Activated CD4-positive, CD25-positive, alpha-beta regulatory T cell (primary cell): Measurements from ENCODE around the gene MICB.
"Not testable (repeated sequence)": the region's sequence is repeated elsewhere in the genome, so short reads cannot be mapped to it uniquely, and the experiment has no call there.

Experiments
- DNase-seq, 4 experiments: peaks; one replicate each; lab custom pipeline; 2025; lab: John Stamatoyannopoulos, UW

The MICB gene

DNA sequence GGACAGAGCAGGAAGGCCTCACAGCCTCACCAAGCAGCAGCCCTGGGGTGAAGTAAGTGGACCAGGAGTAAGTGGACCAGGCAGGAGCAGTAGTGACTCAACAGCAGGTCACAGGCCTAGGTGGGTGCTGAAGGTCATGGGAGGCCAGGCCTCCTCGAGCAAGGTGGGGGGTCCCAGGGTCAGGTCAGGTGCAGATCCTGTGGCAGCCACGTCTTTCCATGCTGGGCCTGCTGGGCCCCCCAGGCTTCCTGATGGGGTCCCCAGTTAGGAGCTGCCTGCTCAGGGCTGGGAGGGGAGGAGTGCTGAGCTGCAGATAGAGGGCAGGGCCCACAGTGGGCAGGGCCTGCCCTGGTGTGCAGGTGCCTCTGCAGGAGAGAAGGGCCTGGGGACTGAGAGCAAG, 11.1 kb downstream of the MICB start:
- DNase-seq: not testable (repeated sequence)

DNA sequence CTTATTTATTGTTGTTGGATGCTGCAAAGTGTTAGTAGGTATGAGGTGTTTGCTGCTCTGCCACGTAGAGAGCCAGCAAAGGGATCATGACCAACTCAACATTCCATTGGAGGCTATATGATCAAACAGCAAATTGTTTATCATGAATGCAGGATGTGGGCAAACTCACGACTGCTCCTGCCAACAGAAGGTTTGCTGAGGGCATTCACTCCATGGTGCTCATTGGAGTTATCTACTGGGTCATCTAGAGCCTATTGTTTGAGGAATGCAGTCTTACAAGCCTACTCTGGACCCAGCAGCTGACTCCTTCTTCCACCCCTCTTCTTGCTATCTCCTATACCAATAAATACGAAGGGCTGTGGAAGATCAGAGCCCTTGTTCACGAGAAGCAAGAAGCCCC, 12.1 kb downstream of the MICB start:
- no peak for DNase-seq

DNA sequence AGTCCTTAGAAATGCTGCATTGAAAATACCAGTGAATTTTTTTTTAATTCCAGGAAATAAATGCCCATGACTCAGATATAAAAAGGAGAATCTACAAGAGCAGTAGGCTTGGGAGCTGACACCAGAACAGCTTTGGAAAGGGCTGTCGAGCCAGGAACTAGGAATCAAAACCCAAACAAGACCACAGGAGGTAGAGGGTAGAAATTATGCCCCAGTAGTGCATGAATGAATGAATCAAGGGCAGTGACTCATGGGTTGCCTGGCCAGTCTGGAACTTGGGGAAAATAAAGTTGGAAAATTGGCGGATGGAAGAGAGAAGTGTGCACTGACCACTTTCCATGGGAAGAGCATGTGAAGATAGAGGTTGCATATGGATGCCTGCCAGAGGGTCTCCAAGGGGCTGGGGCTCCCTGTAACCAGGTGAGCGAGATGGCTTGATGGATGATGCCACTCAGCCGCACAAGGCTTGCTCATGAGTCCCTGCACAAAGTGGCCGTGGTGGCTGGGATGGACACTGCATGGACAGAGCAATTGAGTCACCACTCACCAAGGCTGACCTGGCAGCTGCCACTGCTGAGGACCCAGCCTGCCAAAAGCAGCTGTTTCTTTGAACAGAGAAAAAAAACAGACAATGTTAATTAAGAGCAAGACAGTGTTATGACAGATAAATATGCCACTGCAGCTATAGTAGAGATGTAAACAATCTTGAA, 15.7 kb downstream of the MICB start:
- no peak for DNase-seq

DNA sequence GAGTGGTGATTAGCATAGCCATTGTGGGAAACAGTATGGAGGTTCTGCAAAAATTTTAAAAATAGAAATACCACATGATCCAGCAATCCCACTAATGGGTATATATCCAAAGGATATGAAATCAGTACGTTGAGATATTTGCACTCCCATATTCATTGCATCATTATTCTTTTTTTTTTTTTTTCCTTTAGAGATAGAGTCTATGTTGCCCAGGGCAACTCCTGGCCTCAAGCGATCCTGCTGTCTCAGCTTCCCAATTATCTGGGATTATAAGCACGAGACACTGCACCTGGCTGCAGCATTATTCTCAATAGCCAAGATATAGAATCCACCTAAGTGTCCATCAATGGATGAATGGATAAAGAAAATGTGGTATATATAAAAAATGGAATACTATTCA, 23.9 kb downstream of the MICB start:
- no peak for DNase-seq

DNA sequence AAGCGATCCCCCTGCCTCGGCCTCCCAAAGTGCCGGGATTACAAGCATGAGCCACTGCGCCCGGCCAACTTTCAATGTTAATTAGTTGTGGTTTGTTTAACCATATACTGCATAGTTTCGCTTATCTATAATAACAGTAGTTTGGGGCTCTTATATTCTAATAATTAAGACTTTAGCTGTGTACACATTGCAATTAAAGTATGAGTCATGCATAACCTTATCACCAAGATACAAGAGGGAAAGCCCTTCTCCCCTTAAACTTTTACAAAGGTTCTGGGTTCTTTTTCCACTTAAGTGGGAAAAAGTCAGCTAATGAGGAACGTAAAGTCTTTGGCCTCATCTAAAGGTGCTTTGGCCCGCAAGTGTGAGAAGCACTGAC, 27.6 kb downstream of the MICB start:
- DNase-seq: no peak

DNA sequence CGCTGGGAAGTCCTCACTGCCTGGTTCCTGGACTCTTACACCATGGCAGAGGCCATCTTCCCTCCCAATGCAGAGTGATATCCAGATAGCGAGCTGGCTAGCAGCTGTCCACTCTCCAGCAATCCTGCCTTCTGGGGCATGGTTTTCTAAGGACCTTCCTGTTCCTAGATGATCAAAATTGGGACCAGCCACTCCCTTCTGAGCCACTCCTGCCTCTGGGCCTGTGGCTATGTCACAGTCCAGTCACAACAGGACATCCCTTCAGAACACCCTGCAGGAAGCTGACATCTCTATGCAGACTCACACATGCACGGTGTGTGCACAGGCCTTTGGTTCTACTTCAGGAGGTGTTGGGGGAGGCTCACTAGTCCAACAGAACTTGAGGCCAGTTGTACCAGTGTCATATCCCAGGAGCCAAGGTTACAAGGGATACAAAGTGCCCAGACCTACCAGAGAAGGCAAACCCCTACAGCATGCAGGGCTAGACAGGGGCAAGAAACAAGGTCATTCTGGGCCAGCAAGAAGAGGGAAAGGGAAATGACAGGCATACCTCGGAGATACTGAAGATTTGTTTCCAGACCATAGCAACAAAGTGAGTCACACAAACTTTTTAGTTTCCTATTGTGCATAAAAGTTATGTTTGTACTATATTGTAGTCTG, 28.1 kb downstream of the MICB start:
- no peak for DNase-seq

DNA sequence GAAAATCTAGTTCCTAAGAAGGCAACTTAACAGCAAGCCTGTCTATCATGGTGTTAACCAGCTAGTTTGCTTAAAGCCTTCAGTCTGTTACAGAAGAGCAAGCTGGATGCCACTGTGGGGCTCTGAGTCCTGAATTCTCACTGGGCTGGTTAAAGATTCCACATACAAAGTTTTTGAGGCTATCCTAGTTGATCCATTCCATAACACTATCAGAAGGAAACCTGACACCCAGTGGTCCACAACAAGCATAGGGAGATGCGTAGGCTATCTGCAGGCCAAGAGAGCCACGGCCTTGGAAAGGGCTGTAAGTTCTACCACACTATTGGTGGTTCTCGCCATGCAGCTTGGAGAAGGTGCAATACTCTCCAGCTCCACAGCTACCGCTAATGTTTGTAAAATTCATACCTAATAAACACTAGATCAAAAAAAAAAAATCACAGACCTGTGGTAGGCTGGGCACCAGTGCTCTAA, 30.4 kb downstream of the MICB start:
- no peak for DNase-seq

DNA sequence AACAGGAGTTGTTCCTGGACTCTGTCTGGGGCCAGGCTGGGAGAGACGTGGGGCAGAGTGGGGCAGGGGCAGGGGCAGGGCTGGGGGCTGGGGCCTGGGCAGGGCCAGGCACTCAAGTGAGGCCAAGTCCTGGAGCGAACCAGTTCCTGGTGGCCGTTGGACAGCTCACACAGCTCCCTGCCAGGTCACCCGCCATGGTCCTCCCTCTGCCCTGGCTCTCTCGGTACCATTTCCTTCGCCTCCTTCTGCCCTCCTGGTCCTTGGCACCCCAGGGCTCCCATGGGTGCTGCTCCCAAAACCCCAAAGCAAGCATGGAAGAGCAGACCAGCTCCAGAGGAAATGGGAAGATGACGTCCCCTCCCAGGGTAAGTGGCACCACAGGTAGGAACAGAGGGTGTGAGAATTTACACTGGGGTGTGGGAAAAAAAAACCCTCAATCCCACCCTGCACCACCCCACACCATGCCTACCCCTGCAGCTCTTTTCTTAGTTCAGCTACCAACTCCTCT, 30.9 kb downstream of the MICB start, which contains the start of gene MCCD1:
TSS of gene MCCD1 (plus strand) at position 142 of the 508 bp plus-strand sequence. CDS start at position 195, 53 bp downstream.
- DNase-seq: no peak

DNA sequence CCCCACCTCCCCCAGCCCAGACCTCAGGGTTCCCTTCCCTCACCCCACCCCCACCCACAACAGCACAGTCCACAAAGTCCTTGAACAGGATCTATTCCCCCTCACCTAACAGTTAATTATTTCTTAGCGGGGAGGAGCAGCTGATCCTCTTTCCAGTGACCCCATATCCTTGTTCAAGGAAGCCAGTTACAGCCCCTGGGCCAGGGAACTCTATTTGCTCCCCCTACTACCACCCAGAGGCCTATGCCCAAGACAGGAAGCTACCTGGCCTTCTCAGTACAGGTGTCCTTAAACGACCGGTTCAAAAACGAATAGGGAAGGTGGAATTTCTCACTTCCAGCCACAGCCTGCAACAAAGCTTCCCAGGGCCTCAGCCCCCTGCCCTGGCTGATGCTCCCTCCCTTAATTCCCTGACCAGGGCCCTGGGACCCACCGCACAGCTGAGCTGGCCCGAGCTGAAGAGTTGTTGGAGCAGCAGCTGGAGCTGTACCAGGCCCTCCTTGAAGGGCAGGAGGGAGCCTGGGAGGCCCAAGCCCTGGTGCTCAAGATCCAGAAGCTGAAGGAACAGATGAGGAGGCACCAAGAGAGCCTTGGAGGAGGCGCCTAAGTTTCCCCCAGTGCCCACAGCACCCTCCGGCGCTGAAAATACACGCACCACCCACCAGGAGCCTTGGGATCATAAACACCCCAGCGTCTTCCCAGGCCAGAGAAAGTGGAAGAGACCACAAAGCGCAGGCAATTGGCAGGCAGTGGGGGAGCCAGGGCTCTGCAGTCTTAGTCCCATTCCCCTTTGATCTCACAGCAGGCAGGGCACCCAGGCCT, 31.6 kb downstream of the MICB start:
- no peak for DNase-seq

DNA sequence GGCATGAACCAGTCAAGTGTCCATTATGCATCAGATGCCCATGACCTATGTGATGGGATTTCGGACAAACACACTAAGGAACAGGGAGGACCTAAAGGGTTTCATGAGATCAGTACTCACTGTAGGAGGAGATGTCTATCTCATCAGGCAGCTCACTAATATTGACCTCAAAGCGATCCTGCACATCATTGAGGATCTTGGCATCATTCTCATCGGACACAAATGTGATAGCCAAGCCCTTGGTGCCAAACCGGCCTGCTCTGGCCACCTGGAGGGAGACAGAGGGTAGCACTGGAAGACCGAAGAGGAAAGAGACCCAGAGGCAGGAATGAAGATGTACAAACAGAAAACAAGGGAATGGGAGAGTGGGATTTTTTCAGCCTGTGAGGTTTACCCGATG, 32.7 kb downstream of the MICB start:
- no peak for DNase-seq

DNA sequence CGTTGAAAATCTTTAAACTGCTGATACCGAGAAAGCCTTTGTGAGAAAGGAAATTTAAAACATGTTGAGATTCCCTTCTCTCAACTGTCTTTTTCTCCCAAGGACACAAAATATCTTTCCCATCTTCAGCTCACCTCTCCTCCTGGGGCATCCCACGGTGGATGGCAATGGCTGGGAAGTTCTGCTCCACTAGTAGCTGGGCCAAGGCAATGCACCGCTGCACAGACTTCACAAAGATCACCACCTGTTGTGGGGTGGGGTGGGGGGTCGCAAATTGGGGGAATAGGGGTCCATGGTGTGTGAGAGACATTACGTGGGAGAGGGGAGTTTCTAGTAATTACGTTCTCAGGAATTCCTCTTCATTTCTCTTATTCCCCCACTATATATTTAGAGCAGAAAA, 33.2 kb downstream of the MICB start:
- no peak for DNase-seq

DNA sequence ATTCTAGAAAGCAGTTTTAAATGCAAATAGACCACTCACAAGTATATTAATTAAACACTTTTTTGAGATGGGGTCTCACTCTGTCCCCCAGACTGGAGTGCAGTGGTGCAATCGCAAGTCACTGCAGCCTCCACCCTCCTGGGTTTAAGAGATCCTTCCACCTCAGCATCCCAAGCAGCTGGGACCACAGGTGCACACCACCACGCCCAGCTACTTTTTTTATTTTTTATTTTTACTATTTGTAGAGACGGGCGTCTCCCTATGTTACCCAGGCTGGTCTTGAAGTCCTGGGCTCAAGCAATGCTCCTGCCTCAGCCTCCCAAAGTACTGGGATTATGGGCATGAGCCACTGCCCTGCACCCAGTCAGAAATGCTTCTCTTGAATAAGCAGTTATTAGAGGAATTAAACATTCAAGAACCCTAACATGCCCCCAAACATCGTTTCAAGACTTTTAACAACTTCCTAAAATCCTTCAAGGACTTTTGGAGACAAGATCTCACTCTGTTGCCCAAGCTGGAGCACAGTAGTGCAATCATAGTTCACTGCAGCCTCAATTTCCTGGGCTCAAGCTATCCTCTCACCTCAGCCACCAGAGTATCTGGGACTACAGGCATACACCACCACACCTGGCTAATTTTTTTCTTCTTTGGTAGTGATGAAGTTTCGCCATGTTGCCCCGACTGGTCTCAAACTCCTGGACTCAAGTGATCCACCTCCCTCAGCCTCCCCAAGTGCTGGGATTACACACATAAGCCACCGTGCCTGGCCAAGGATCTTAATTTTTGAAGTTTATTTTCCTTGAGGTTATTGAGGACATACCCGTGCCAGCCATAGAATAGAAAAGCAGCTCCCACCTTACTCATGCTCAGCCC, 34.1 kb downstream of the MICB start:
- no peak for DNase-seq

DNA sequence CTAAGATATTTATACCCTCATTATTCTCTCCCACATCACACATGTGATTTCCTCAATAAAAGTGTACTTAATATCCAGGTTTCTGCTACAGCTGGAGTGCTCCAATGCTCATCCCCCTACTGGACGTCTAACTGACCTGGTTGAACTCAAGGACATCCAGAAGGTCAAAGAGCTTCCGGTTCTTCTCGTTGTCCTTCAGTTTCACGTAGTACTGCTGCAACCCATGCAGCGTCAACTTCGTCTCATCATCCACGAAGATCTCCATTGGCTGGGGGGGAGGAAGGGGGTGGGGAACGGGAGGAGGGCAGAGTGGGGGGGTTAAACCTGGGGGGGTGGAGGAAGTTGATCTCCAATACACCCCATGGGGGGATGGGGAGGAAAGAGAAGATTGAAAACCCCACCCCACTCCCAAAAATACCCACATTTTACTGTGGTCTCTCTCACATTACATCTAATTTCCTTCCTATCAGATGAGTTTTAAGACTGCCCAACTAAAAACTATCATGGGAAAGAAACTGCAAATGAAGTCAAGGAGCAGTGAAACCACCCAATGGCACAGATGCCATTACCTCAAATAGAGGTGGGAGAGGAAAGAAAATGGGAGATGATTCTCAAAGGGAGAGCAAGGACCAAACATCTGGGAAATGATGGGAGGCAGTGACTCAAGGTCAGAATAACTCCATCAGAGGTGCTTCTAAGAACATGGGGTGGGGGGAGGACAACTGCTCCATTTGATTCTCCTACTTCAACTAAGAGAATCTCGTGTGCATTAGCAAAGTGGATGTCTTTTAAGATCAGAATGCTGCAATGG, 34.9 kb downstream of the MICB start:
- DNase-seq: no peak

DNA sequence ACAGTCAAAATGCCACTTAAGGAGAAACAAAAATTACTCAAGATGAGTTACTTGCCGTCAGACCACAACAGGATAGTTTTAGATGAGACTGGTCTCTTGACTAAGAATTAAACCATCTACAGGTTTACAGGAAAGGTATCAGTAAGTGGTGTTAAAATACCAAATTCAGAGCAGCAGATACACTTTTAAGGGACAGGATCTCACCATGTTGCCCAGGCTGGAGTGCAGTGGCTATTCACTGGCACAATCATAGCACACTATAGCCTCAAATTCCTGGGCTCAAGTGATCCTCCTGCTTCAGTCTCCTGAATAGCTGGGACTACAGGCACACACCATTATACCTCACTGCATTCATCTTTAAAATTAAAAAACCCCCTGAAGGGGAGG, 35.5 kb downstream of the MICB start:
- DNase-seq: no peak

DNA sequence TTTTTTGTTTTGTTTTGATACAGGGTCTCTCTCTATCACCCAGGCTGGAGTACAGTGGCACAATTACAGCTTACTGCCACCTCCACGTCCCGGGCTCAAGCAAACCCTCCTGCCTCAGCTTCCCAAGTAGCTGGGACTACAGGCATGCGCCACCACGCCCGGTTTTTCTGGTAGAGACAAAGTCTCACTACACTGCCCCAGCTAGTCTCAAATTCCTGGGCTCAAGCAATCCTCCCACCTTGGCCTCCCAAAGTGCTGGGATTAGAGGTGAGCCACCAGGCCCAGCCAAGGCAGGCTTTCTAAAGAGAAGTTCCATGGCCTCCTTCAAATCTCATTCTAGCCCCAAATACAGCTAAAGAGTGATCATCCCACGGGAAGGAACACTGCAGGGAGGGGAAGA, 36.1 kb downstream of the MICB start:
- no peak for DNase-seq

DNA sequence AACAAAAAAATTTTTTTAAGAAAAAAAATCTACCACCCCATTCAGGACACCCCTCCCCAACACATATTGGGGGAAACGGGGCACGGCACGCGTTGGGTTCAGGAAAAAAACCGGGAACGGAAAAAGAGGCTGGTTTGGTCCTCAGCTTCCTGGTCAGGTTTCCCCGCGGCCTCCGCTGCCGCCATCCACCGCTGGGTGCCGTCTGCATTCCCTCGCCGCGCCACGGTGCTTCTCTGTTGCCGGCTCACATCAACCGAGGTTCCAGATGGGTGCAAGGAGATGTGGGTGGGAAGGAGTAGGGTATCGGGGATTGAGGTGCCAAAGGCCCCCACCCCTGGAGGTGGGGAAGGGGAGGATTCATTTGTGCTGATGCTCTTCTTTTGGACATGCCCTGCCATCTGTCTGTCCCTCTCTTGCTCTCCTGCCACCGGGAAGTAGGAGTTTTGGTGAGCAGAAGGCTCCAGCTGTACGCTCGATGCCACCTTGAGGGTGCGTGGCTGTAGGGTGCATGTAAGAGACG, 36.6 kb downstream of the MICB start:
- DNase-seq: no peak

DNA sequence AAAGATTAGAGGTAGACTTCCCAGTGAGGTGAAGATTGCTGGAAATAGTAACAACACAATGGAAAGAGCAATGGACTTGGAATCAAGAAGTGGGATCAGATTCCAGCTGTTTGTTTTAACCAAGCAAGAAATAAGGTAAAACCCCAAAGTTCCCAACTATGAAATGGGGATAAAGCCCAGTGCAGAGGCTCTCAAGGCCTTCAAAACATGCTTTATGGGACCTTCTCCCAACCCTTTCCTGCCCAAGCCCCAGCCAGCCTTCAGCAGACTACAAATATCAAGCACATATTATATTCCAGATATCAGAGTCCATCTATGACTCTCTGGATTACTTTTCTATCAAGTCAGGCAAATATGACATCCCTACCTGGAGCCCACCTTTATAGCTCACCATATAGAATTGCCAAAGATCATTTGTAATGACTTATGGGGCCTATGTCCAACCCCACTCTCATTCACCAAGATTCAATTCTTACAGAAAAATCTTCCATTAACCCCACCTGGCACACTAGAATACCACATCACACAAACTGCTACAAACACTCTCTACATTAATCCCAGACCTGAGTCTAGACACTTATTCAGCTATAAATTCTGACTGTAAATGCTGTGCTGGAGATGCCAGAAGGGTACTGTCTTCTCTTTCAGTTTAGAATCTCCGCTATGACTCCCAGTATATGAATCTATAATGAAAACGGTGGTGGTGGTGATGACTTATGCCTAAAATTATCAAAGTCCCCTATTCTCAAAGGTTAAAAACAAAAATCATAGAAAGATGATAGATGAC, 37.8 kb downstream of the MICB start:
- no peak for DNase-seq

DNA sequence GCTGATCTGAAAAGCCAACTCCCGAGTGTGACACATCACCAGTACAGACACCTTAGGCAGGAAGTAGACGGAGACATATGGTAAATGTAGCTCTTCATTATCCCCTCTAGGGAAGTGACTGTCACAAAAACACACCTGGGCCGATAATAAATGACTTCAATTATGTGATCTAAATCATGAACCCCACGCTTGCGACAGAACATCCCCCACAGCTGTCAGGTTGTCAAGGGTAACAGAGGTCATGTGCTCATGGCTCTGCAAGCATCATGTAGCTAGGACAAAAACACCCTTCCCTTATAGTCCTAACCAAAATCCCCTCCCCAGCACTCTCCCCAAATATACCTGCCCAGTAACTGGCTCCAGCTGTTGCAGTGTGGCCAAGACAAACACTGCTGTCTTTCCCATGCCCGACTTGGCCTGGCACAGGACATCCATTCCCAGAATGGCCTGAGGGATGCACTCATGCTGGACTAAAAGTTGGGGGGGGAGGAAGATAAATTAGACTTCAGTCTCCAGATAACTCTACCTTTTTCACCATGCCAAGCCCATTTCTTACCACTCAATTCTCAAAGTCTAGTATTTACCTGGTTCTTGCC, 41.0 kb downstream of the MICB start:
- DNase-seq: no peak

DNA sequence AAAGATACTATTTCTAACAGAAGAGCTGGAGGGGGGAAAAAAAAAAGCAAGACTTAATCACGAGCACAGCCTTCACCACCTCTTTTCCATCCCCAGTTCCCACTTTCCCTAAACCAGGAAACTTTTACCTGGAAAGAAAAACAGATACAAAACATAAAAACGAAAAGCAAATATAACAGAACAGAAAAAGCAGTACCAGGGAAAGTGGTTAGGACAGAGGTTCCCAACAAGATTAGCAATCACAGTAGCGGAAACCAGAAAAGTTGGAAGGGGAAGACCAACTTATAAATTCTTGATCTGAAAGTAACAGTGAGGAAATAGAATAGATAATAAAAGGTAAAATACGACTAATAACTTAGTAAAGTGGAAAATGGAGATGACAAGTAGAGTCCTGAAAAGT, 42.7 kb downstream of the MICB start:
- no peak for DNase-seq
